Esophagus squamous epithelium (tissue), 4 donors: ENCODE results near the gene UACA.

Experiments
- CTCF ChIP-seq, 6 experiments: fragments of 450-650 bp in 4 of 6; fragments of 200-600 bp in 2 of 6; sonication (generic) in 2 of 6; IDR thresholded peaks; one replicate each; pipeline ENCODE4 v1.5.1; 2016 to 2019; ENCODE audit warnings: antibody characterized with exemption in 6 of 6, mild to moderate bottlenecking in 4 of 6, moderate library complexity in 4 of 6
- POLR2A ChIP-seq, 4 donors: fragments of 450-650 bp; IDR thresholded peaks; one replicate each; pipeline ENCODE4 v1.6.1; 2017; ENCODE audit warnings: antibody characterized with exemption in 4 of 4, mild to moderate bottlenecking in 4 of 4, moderate library complexity in 3 of 4

GRCh38 chr15:70669966-70670658, 93.2 kb downstream of the UACA start:
- TF ChIP-seq POLR2A (IDR thresholded peaks at IDR 0.05), result no peak
- TF ChIP-seq CTCF (IDR thresholded peaks at IDR 0.05), result no peak
